RWPE1 (cell line): ENCODE results near the gene MRPL39.

Experiments
- CTCF ChIA-PET: fragments of 350-600 bp; sonication (Branson Sonifier 250); formaldehyde crosslinking; extraction: SDS; loops from one replicate; lab custom pipeline; 2021; lab: Yijun Ruan, JAX
- POLR2A ChIA-PET: fragments of 400-600 bp; formaldehyde crosslinking; extraction: SDS; loops from one replicate; lab custom pipeline; 2020; ENCODE audit warnings: antibody characterized with exemption; ENCODE audit not compliant: low non-redundant PET; lab: Yijun Ruan, JAX
- DNase-seq: peaks from one replicate; pipeline ENCODE4 v3.0.0; 2012; ENCODE audit warnings: low spot score
- H3K27ac ChIP-seq: fragments of 450-650 bp; 2 replicates; pipeline ENCODE4 v1.5.1; 2017
- TF ChIP-seq, protein P1 (sequence below): fragments of 450-650 bp; conservative IDR thresholded peaks from 2 replicates; pipeline ENCODE4 v1.5.1; 2017; ENCODE audit warnings: low read depth, mild to moderate bottlenecking

Gene MRPL39

GRCh38 chr21:25640943-25641292 is 33.6 kb upstream of the MRPL39 start:
- POLR2A ChIA-PET: no interaction called here

GRCh38 chr21:25640202-25640942 is 33.1 kb upstream of the MRPL39 start:
- H3K27ac ChIP-seq: no peak overlapping the region
- DNase-seq: no peak
- ChIA-PET POLR2A (no interaction called here), CTCF (no interaction called here)
- TF ChIP-seq, protein P1, sequence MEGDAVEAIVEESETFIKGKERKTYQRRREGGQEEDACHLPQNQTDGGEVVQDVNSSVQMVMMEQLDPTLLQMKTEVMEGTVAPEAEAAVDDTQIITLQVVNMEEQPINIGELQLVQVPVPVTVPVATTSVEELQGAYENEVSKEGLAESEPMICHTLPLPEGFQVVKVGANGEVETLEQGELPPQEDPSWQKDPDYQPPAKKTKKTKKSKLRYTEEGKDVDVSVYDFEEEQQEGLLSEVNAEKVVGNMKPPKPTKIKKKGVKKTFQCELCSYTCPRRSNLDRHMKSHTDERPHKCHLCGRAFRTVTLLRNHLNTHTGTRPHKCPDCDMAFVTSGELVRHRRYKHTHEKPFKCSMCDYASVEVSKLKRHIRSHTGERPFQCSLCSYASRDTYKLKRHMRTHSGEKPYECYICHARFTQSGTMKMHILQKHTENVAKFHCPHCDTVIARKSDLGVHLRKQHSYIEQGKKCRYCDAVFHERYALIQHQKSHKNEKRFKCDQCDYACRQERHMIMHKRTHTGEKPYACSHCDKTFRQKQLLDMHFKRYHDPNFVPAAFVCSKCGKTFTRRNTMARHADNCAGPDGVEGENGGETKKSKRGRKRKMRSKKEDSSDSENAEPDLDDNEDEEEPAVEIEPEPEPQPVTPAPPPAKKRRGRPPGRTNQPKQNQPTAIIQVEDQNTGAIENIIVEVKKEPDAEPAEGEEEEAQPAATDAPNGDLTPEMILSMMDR: no peak

More at GRCh38 chr21:25640943-25641292, 33.6 kb upstream of the MRPL39 start:
- CTCF ChIA-PET: no interaction called here
- no peak for DNase-seq
- no peak overlapping the region for H3K27ac ChIP-seq
- TF ChIP-seq, protein P1: no peak

- CTCF ChIA-PET: no interaction called here
- H3K27ac ChIP-seq: no peak overlapping the region
- TF ChIP-seq, protein P1: no peak; the same call in 1 of the 2 replicates
- POLR2A ChIA-PET: no interaction called here
- no peak for DNase-seq
These were observed 32.4 kb upstream of the MRPL39 start for GRCh38 chr21:25639551-25640201.

DNA sequence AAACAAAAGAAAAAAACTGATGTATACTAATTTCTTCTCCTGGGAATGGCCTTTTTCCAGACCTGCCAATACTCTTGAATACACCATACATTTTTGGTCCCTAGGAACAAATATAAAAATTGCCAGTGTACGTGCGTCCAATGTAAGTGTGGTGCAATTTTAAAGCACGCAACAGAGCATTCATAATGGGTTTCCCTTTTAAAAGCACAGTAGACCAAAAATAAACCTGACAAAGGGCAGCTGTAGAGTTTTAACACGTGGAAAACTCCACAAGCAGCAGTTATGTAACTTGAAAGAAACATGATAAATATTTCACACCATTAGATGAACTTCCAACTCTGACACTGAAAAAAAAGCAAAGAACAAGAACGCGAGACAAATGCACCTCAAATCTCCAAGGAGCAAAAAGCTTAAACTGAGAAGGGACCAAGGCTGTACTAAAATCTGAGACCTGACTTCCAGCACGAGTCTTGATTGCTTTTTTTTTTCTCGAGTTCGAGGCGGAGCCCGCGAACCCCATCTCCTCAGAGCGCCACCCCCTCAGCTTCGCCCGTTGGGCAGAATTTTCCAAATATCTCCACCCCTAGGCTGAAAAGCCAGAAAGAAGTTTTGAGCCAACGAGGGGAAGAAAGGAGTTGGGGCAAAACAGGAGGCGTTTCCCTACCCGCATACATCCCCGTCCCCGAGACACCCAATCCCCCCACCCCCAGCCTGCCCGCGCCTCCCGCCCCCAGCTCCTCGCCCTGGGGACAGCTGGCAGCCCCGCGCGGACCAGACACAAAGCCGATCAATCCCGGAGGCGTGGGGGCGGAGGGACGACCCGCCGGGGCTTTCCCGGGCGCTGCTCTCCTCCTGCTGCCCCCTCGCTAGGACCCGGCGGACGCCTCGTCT is 31.6 kb upstream of the MRPL39 start, which contains the start of gene JAM2:
Gene JAM2, plus strand, starts transcription at position 599 of the 891 bp plus-strand sequence. CDS start 564 bp downstream, outside the sequence.
- POLR2A ChIA-PET: no interaction called here
- DNase-seq: no peak
- H3K27ac ChIP-seq: no peak within 1 kb of the TSS
- TF ChIP-seq, protein P1: no peak
- CTCF ChIA-PET: interaction anchor here (0.6 kb wide), 1 partner anchor 146 kb away, joined by 3 read pairs; no protein-coding TSS in a partner anchor

- TF ChIP-seq, protein P1: no peak
- no peak for DNase-seq
- ChIA-PET POLR2A (no interaction called here), CTCF (no interaction called here)
- no peak overlapping the region for H3K27ac ChIP-seq
These were observed 30.8 kb upstream of the MRPL39 start for GRCh38 chr21:25637851-25638659.
